Activated CD4-positive, alpha-beta T cell treated with anti-CD3 and anti-CD28 coated beads, Interleukin-2, amount 10 ng/mL, durations not matched to agents 7 days and 5 days (primary cell): ENCODE measurements around the gene ARHGAP23. TPM values are rescaled to one million over a fixed set of nuclear protein-coding genes. Genes with fewer than 3 reads are reported as not detected.

Experiments
- CTCF ChIA-PET: fragments of 350-600 bp; sonication (Branson Sonifier 250); formaldehyde crosslinking; loops from one replicate; lab custom pipeline; 2021; ENCODE audit warnings: antibody characterized with exemption; lab: Charles Lee
- POLR2A ChIA-PET: fragments of 350-600 bp; sonication (Branson Sonifier 250); formaldehyde crosslinking; loops from one replicate; lab custom pipeline; 2021; ENCODE audit warnings: antibody characterized with exemption; lab: Charles Lee
- DNase-seq: peaks from one replicate; pipeline ENCODE4 v3.0.0-alpha.2; 2020
- H3K27ac Mint-ChIP-seq: one replicate; pipeline ENCODE4 v1.8.0; 2021; ENCODE audit warnings: mild to moderate bottlenecking, moderate library complexity, mixed read lengths
- H3K27me3 Mint-ChIP-seq: one replicate; pipeline ENCODE4 v1.8.0; 2021; ENCODE audit warnings: mixed read lengths
- H3K36me3 Mint-ChIP-seq: one replicate; pipeline ENCODE4 v1.8.0; 2021; ENCODE audit warnings: low read depth, mixed read lengths
- H3K4me1 Mint-ChIP-seq: one replicate; pipeline ENCODE4 v1.8.0; 2021; ENCODE audit warnings: mixed read lengths
- H3K4me3 Mint-ChIP-seq: one replicate; pipeline ENCODE4 v1.8.0; 2021; ENCODE audit warnings: mild to moderate bottlenecking, moderate library complexity, mixed read lengths
- H3K9me3 Mint-ChIP-seq: one replicate; pipeline ENCODE4 v1.8.0; 2021; ENCODE audit warnings: mixed read lengths
- total RNA-seq, 2 experiments: library from RNA; stranded (reverse); gene quantifications; one replicate each; pipeline ENCODE4 v1.2.3, GENCODE V29; 2021

ARHGAP23 gene
- total RNA-seq, 2 experiments from 2014 or later: 0.17 to 0.23 TPM

DNA sequence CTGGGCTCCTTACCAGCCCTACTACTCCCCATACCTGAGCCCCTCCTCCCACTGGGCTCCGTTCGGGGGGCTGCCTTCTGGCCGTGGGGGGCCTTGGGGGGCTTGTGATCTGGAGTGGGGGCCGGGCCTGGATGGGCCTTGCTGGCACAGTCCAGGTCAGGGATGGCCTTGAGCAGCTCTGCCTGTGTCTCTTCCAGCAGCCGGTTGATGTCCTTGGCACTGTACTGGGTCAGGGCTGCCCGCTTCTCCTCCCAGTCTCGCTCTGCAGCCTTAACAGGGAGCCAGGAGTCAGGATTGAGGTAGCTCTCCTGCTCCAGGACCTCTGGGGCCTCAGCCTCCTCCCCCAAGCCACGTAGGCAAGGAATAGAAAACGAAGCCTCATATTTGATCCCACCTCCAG lies 122.9 kb downstream of the ARHGAP23 start:
- H3K36me3 Mint-ChIP-seq: no peaks in the 10 kb centered on the region
- no peaks in the 10 kb centered on the region for H3K9me3 Mint-ChIP-seq
- no peaks in the 10 kb centered on the region for H3K4me1 Mint-ChIP-seq
- DNase-seq: no peak
- no peak overlapping the region for H3K27ac Mint-ChIP-seq
- H3K27me3 Mint-ChIP-seq: peaks cover 10% of the 10 kb centered on the region
- CTCF ChIA-PET: interaction anchor here (1.2 kb wide), 1 partner anchor 56 kb away, joined by 4 read pairs; no protein-coding TSS in a partner anchor
- POLR2A ChIA-PET: no interaction called here
- no peak overlapping the region for H3K4me3 Mint-ChIP-seq

DNA sequence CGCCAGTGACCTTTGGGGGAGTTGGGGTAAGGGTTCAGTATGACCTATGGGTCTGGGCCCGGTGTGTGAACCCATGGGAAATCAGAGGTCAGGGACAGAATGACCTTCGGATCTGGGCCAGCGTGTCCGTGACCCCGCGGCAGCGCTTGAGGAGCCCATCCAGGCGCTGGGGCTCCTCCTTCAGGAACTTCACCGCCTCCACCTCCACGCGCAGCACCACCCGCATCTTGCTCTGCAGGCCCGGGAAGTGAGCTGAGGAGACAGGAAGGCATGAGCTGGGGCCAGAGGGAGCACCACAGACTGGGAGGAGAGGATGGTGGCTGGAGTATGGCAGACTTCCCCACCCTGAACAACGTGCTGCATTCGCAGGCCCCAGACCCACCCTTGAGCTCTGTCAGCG lies 124.1 kb downstream of the ARHGAP23 start:
- ChIA-PET POLR2A (no interaction called here), CTCF (interaction anchor here (0.9 to 1.2 kb wide), 3 partner anchors 16 to 115 kb away, joined by 3 to 5 read pairs (median 4); no protein-coding TSS in a partner anchor)
- Mint-ChIP-seq H3K36me3 (no peaks in the 10 kb centered on the region), H3K4me3 (no peak overlapping the region), H3K4me1 (no peaks in the 10 kb centered on the region), H3K27me3 (peaks cover 10% of the 10 kb centered on the region), H3K9me3 (no peaks in the 10 kb centered on the region), H3K27ac (no peak overlapping the region)
- DNase-seq: no peak

- POLR2A ChIA-PET: no interaction called here
These were observed 126.4 kb downstream of the ARHGAP23 start for GRCh38 chr17:38554430-38555350.

DNA sequence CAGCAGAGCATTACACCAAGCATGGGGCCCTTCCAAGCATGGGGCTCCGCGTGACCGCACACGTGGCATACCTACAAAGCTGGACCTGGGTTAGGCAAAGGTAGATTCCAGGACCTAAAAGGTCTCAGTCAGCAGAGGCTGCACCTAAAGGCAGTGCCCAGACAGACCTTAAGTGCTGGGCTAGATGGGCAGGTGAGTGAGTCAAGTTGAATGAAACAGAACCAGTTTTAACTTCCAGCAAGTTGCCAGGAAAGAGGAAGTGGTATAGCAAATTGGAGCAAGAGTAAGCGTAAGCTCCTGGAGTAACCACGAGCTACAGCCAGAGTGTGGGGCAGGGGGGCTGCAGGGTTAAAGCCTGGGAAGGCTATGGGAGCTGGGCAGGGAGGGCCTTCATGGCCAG lies 128.0 kb downstream of the ARHGAP23 start:
- H3K27ac Mint-ChIP-seq: no peak overlapping the region
- no peak for DNase-seq
- no peak overlapping the region for H3K4me3 Mint-ChIP-seq
- no peaks in the 10 kb centered on the region for H3K9me3 Mint-ChIP-seq
- peaks cover 35% of the 10 kb centered on the region for H3K27me3 Mint-ChIP-seq
- H3K4me1 Mint-ChIP-seq: peaks cover 24% of the 10 kb centered on the region
- ChIA-PET CTCF (interaction anchor here (1.4 to 1.6 kb wide), 3 partner anchors 11 to 111 kb away, joined by 4 to 7 read pairs (median 4); no protein-coding TSS in a partner anchor), POLR2A (no interaction called here)
- H3K36me3 Mint-ChIP-seq: peaks cover 2% of the 10 kb centered on the region

More at GRCh38 chr17:38554430-38555350, 126.4 kb downstream of the ARHGAP23 start:
- no peak overlapping the region for H3K27ac Mint-ChIP-seq
- CTCF ChIA-PET: interaction anchor here (0.6 to 1.6 kb wide), 5 partner anchors 12 to 121 kb away, joined by 3 to 7 read pairs (median 3); no protein-coding TSS in a partner anchor
- no peak overlapping the region for H3K4me3 Mint-ChIP-seq
- H3K27me3 Mint-ChIP-seq: peaks cover 20% of the 10 kb centered on the region
- peaks cover 17% of the 10 kb centered on the region for H3K4me1 Mint-ChIP-seq
- no peak for DNase-seq
- no peaks in the 10 kb centered on the region for H3K36me3 Mint-ChIP-seq
- H3K9me3 Mint-ChIP-seq: no peaks in the 10 kb centered on the region

GRCh38 chr17:38557396-38557795 lies 129.1 kb downstream of the ARHGAP23 start:
- Mint-ChIP-seq H3K36me3 (peaks cover 2% of the 10 kb centered on the region), H3K4me1 (peaks cover 24% of the 10 kb centered on the region), H3K27ac (no peak overlapping the region), H3K27me3 (peaks cover 39% of the 10 kb centered on the region), H3K4me3 (no peak overlapping the region), H3K9me3 (no peaks in the 10 kb centered on the region)
- ChIA-PET POLR2A (interaction anchor here (1.0 kb wide), 1 partner anchor 47 kb away, joined by 3 read pairs; no protein-coding TSS in a partner anchor), CTCF (interaction anchor here (0.6 to 3.3 kb wide), 30 partner anchors 10 to 195 kb away, joined by 3 to 38 read pairs (median 4); partner anchors contain the start of genes EPOP and PSMB3)
- DNase-seq: no peak

DNA sequence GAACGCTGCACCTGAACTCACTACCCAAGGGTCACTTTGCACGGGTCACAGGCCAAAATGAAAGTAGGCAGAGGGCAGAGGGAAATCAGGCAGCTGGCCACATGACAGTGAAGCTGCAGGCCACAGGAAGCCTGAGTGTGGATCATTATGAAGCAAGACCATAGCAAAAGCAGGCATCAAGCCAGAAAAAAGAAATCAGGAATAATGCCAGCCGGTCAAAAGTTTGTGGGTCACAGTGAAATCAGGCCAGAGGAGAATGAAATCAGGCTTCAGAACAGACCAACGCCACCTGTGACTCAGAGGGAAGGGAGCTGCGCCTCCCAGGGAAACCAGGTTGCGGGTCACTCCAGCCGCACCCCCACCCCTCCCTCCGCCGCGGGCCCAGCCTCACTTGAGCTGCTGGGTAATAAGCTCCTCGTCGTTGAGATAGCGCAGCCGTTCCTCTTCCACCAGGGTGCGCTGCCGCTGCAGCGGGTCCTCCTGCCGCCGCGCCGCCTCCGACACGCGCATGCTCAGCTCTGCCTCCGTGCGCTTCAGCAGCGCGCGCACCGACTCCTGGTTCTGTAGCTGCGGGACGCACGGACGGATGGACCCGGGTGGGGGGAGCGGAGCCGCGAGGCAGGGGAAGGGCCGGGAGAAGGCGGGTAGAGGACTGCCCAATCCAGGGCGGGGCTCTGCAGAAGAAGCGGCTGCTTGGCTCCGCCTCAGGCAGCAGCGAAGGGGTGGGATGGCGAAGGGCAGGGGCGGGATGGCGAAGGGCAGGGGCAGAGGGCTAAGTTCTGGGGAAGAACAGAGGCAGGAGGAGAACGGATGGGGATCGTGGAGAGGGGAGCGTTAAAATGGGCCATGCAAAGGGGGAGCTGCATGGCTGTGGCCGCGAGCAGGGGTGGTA lies 129.8 kb downstream of the ARHGAP23 start:
- no peak overlapping the region for H3K27ac Mint-ChIP-seq
- H3K9me3 Mint-ChIP-seq: no peaks in the 10 kb centered on the region
- peaks cover 24% of the 10 kb centered on the region for H3K4me1 Mint-ChIP-seq
- POLR2A ChIA-PET: interaction anchor here (1.0 kb wide), 1 partner anchor 46 kb away, joined by 3 read pairs; no protein-coding TSS in a partner anchor
- H3K27me3 Mint-ChIP-seq: peaks cover 45% of the 10 kb centered on the region
- H3K4me3 Mint-ChIP-seq: peak overlapping the region; percentile 77
- DNase-seq: peak; percentile 90
- CTCF ChIA-PET: interaction anchor here (0.5 to 3.3 kb wide), 37 partner anchors 9 to 311 kb away, joined by 3 to 38 read pairs (median 4); partner anchors contain the start of genes EPOP and PSMB3
- peaks cover 2% of the 10 kb centered on the region for H3K36me3 Mint-ChIP-seq

GRCh38 chr17:38558728-38559050 lies 130.4 kb downstream of the ARHGAP23 start:
- CTCF ChIA-PET: interaction anchor here (0.5 to 3.3 kb wide), 31 partner anchors 8 to 595 kb away, joined by 3 to 38 read pairs (median 4); partner anchors contain the start of genes EPOP, PSMB3 and SRCIN1
- Mint-ChIP-seq H3K4me3 (peak overlapping the region; percentile 77), H3K27ac (no peak overlapping the region), H3K9me3 (no peaks in the 10 kb centered on the region), H3K4me1 (peaks cover 24% of the 10 kb centered on the region), H3K27me3 (peaks cover 51% of the 10 kb centered on the region), H3K36me3 (peaks cover 2% of the 10 kb centered on the region)
- POLR2A ChIA-PET: interaction anchor here (1.0 kb wide), 1 partner anchor 45 kb away, joined by 3 read pairs; no protein-coding TSS in a partner anchor
- DNase-seq: no peak

DNA sequence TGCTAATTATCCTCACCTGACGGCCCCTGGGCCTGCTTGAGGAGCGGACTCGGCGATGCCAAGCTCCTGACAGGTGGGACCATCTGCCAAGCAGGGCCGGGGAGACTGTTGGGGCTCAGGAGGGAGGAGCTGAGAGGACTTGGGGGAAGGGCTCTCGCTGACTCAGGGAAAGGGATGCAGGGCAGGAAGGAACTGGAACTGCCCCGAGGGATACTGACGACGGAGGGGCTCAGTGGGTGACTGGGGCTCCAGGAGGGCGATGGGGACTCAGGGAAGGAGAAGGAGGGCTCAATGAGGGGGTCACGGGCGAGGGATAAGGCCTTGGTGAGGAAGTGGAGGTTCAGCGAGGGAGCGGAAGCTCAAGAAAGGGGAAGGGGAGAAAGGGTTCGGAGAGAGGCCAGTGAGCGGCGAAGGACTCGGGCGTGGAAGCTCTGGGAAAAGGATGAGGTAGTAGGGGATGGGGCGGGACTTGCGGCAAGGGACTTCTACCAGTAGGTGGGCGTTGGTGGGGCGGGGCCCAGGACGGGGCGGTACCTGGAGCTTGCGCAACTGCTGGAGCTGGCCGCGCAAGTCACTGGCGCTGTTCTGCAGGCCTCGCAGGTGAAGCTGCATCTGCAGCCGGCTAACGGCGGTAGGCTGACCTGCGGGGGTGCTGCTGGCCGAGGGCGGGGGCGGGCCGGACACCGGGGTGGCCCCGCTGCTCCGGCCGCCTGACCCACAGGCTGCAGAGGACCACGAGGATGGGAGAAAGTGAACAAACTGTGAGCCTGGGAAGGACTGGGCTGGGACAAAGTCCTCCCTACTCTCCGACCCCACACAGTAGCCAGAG lies 131.0 kb downstream of the ARHGAP23 start:
- ChIA-PET POLR2A (no interaction called here), CTCF (interaction anchor here (0.6 to 3.3 kb wide), 17 partner anchors 8 to 594 kb away, joined by 3 to 38 read pairs (median 6); partner anchors contain the start of gene SRCIN1)
- peaks cover 2% of the 10 kb centered on the region for H3K36me3 Mint-ChIP-seq
- peaks cover 24% of the 10 kb centered on the region for H3K4me1 Mint-ChIP-seq
- peaks cover 55% of the 10 kb centered on the region for H3K27me3 Mint-ChIP-seq
- H3K9me3 Mint-ChIP-seq: no peaks in the 10 kb centered on the region
- DNase-seq: peak; percentile 81
- H3K27ac Mint-ChIP-seq: peak overlapping the region; percentile 16
- H3K4me3 Mint-ChIP-seq: peak overlapping the region; percentile 77

- Mint-ChIP-seq H3K27ac (no peak overlapping the region), H3K4me3 (no peak overlapping the region), H3K36me3 (peaks cover 2% of the 10 kb centered on the region), H3K27me3 (peaks cover 58% of the 10 kb centered on the region), H3K4me1 (peaks cover 24% of the 10 kb centered on the region), H3K9me3 (no peaks in the 10 kb centered on the region)
- ChIA-PET CTCF (interaction anchor here (1.1 to 3.3 kb wide), 10 partner anchors 12 to 594 kb away, joined by 3 to 38 read pairs (median 9); partner anchors contain the start of gene SRCIN1), POLR2A (no interaction called here)
- no peak for DNase-seq
These were observed 131.6 kb downstream of the ARHGAP23 start for GRCh38 chr17:38559880-38560230.

GRCh38 chr17:38560503-38561318 lies 132.4 kb downstream of the ARHGAP23 start:
- Mint-ChIP-seq H3K9me3 (no peaks in the 10 kb centered on the region), H3K27ac (no peak overlapping the region), H3K36me3 (peaks cover 2% of the 10 kb centered on the region), H3K4me1 (peaks cover 24% of the 10 kb centered on the region), H3K4me3 (peak overlapping the region; percentile 30), H3K27me3 (peaks cover 57% of the 10 kb centered on the region)
- DNase-seq: peak; percentile 22
- CTCF ChIA-PET: interaction anchor here (0.6 to 1.7 kb wide), 3 partner anchors 16 to 90 kb away, joined by 3 to 6 read pairs (median 6); no protein-coding TSS in a partner anchor
- POLR2A ChIA-PET: no interaction called here
